BLaER1 treated with 17β-estradiol and CSF1 and Interleukin-3, amounts not matched to agents 10 nM and 100 nM (cell line): Measurements from ENCODE around the gene LILRA5.
"Not testable (repeated sequence)": the region's sequence is repeated elsewhere in the genome, so short reads cannot be mapped to it uniquely, and the experiment has no call there.

Source experiments
- H3K27ac ChIP-seq, 11 experiments: shearing (Covaris generic); formaldehyde crosslinking; 2 replicates each; pipeline ENCODE4 v1.8.1; 2022
- H3K27me3 ChIP-seq, 11 experiments: shearing (Covaris generic); formaldehyde crosslinking; 2 replicates each; pipeline ENCODE4 v1.8.1; 2022
- H3K36me3 ChIP-seq, 11 experiments: shearing (Covaris generic); formaldehyde crosslinking; 2 replicates each; pipeline ENCODE4 v1.8.1; 2022
- H3K4me1 ChIP-seq, 10 experiments: shearing (Covaris generic); formaldehyde crosslinking; 2 replicates each; pipeline ENCODE4 v1.8.1; 2022
- H3K4me2 ChIP-seq, 11 experiments: shearing (Covaris generic); formaldehyde crosslinking; 2 replicates each; pipeline ENCODE4 v1.8.1; 2022
- H3K4me3 ChIP-seq, 10 experiments: shearing (Covaris generic); formaldehyde crosslinking; 2 replicates each; pipeline ENCODE4 v1.8.1; 2022
- H3K9ac ChIP-seq, 11 experiments: shearing (Covaris generic); formaldehyde crosslinking; 2 replicates each; pipeline ENCODE4 v1.8.1; 2022
- H3K9me3 ChIP-seq, 11 experiments: shearing (Covaris generic); formaldehyde crosslinking; replicated peaks in 1 of 11; 2 replicates each; pipeline ENCODE4 v1.8.1; 2022
- H4K20me1 ChIP-seq, 11 experiments: shearing (Covaris generic); formaldehyde crosslinking; 2 replicates each; pipeline ENCODE4 v1.8.1; 2022
- Cebpa-rat ChIP-seq, 11 experiments: shearing (Covaris generic); IDR thresholded peaks; 2 replicates each; pipeline ENCODE4 v1.8.1; 2022

Gene LILRA5

GRCh38 chr19:54307389-54308020 lies 5.5 kb downstream of the LILRA5 start:
- H3K4me3 ChIP-seq = no peak overlapping the region
- no peak for TF ChIP-seq Cebpa-rat (IDR thresholded peaks at IDR 0.05)
- no peaks in the 10 kb centered on the region for H3K27me3 ChIP-seq
- H3K4me1 ChIP-seq = peaks cover 30 to 94% (median 52%) of the 10 kb centered on the region in 10 experiments
- H3K36me3 ChIP-seq = peaks cover 0 to 49% (median 0%) of the 10 kb centered on the region in 11 experiments; a peak in 7 of 22 replicates
- H3K27ac ChIP-seq = no peak overlapping the region
- H3K9ac ChIP-seq = no peak overlapping the region
- H3K9me3 ChIP-seq = 0 out of 22 replicates have a peak, but pooled peaks cover 0 to 14% (median 0%) of the 10 kb centered on the region in 11 experiments
- H4K20me1 ChIP-seq = 0 out of 22 replicates have a peak, but pooled peaks cover 0 to 10% (median 0%) of the 10 kb centered on the region in 11 experiments
- H3K4me2 ChIP-seq = peak overlapping the region in 4 of 11 experiments; percentile 7 to 79 (median 56); a peak in 6 of 22 replicates

- Histone ChIP-seq H3K27ac (peak overlapping the region in 3 of 11 experiments; percentile 5 to 72 (median 44); a peak in 2 of 22 replicates), H3K9me3 (peaks cover 0 to 20% (median 0%) of the 10 kb centered on the region in 11 experiments; a peak in 2 of 22 replicates), H3K36me3 (peaks cover 0 to 34% (median 0%) of the 10 kb centered on the region in 11 experiments; a peak in 7 of 22 replicates), H3K27me3 (no peaks in the 10 kb centered on the region), H4K20me1 (0 out of 22 replicates have a peak, but pooled peaks cover 0 to 5% (median 0%) of the 10 kb centered on the region in 11 experiments), H3K4me1 (peaks cover 32 to 91% (median 56%) of the 10 kb centered on the region in 10 experiments), H3K4me2 (peak overlapping the region in 9 of 11 experiments; percentile 54 to 89 (median 74); a peak in 16 of 22 replicates), H3K9ac (no peak overlapping the region), H3K4me3 (no peak overlapping the region)
- no peak for TF ChIP-seq Cebpa-rat (IDR thresholded peaks at IDR 0.05)
These were observed 7.8 kb downstream of the LILRA5 start for GRCh38 chr19:54305141-54305540.

GRCh38 chr19:54302257-54302656 lies 10.7 kb downstream of the LILRA5 start:
- TF ChIP-seq Cebpa-rat (IDR thresholded peaks at IDR 0.05) = peak in 10 of 11 experiments; percentile 41 to 89 (median 74); a peak in 16 of 22 replicates
- H3K27ac ChIP-seq = peak overlapping the region; percentile 1 to 72 (median 64); a peak in 19 of 22 replicates
- peak overlapping the region; percentile 18 to 96 (median 74) for H3K4me2 ChIP-seq
- peaks cover 0 to 14% (median 0%) of the 10 kb centered on the region in 11 experiments; a peak in 2 of 22 replicates for H3K9me3 ChIP-seq
- no peaks in the 10 kb centered on the region for H3K27me3 ChIP-seq
- peak overlapping the region in 6 of 11 experiments; percentile 3 to 53 (median 26); a peak in 7 of 22 replicates for H3K9ac ChIP-seq
- peaks cover 0 to 17% (median 0%) of the 10 kb centered on the region in 11 experiments; a peak in 7 of 22 replicates for H3K36me3 ChIP-seq
- H3K4me3 ChIP-seq = peak overlapping the region in 2 of 10 experiments; percentile 11 to 14; a peak in 1 of 20 replicates
- H3K4me1 ChIP-seq = peaks cover 55 to 95% (median 78%) of the 10 kb centered on the region in 10 experiments
- no peaks in the 10 kb centered on the region for H4K20me1 ChIP-seq

- Histone ChIP-seq H4K20me1 (no peaks in the 10 kb centered on the region), H3K27me3 (no peaks in the 10 kb centered on the region), H3K4me1 (peaks cover 48 to 71% (median 62%) of the 10 kb centered on the region in 10 experiments), H3K9me3 (peaks cover 0 to 9% (median 2%) of the 10 kb centered on the region in 11 experiments; a peak in 14 of 22 replicates), H3K27ac (peak overlapping the region in 4 of 11 experiments; percentile 14 to 54 (median 30); a peak in 8 of 22 replicates), H3K4me2 (peak overlapping the region; percentile 59 to 87 (median 78)), H3K36me3 (peaks cover 0 to 12% (median 0%) of the 10 kb centered on the region in 11 experiments; a peak in 3 of 22 replicates), H3K9ac (no peak overlapping the region), H3K4me3 (no peak overlapping the region)
- TF ChIP-seq Cebpa-rat (IDR thresholded peaks at IDR 0.05) = no peak
These were observed 13.5 kb downstream of the LILRA5 start for GRCh38 chr19:54299515-54299914.

GRCh38 chr19:54299126-54299498 lies 13.9 kb downstream of the LILRA5 start:
- no peaks in the 10 kb centered on the region for H3K27me3 ChIP-seq
- TF ChIP-seq Cebpa-rat (IDR thresholded peaks at IDR 0.05) = no peak
- peak overlapping the region in 7 of 11 experiments; percentile 6 to 54 (median 14); a peak in 11 of 22 replicates for H3K27ac ChIP-seq
- peak overlapping the region; percentile 59 to 87 (median 78) for H3K4me2 ChIP-seq
- H3K36me3 ChIP-seq = peaks cover 0 to 12% (median 0%) of the 10 kb centered on the region in 11 experiments; a peak in 3 of 22 replicates
- peaks cover 44 to 67% (median 58%) of the 10 kb centered on the region in 10 experiments for H3K4me1 ChIP-seq
- peak overlapping the region in 3 of 11 experiments; percentile 9 to 28 (median 19); a peak in 3 of 22 replicates for H3K9ac ChIP-seq
- H4K20me1 ChIP-seq = no peaks in the 10 kb centered on the region
- H3K9me3 ChIP-seq = peaks cover under 1 to 13% (median 6%) of the 10 kb centered on the region in 11 experiments; a peak in 21 of 22 replicates
- no peak overlapping the region for H3K4me3 ChIP-seq

- peaks cover 7 to 19% (median 12%) of the 10 kb centered on the region in 11 experiments; a peak in 21 of 22 replicates for H3K9me3 ChIP-seq
- H4K20me1 ChIP-seq = no peaks in the 10 kb centered on the region
- H3K4me1 ChIP-seq = peaks cover 38 to 61% (median 52%) of the 10 kb centered on the region in 10 experiments
- H3K36me3 ChIP-seq = peaks cover 0 to 12% (median 0%) of the 10 kb centered on the region in 11 experiments; a peak in 3 of 22 replicates
- H3K4me3 ChIP-seq = no peak overlapping the region
- peak overlapping the region; percentile 59 to 87 (median 78) for H3K4me2 ChIP-seq
- peak overlapping the region in 4 of 11 experiments; percentile 9 to 41 (median 24); a peak in 5 of 22 replicates for H3K9ac ChIP-seq
- H3K27me3 ChIP-seq = no peaks in the 10 kb centered on the region
- peak overlapping the region in 8 of 11 experiments; percentile 4 to 54 (median 18); a peak in 11 of 22 replicates for H3K27ac ChIP-seq
- no peak for TF ChIP-seq Cebpa-rat (IDR thresholded peaks at IDR 0.05)
These were observed 14.4 kb downstream of the LILRA5 start for GRCh38 chr19:54298357-54299125.

GRCh38 chr19:54297759-54298305 lies 15.1 kb downstream of the LILRA5 start:
- H3K27me3 ChIP-seq = no peaks in the 10 kb centered on the region
- H3K4me3 ChIP-seq = no peak overlapping the region
- H3K9me3 ChIP-seq = peaks cover 8 to 22% (median 13%) of the 10 kb centered on the region in 11 experiments; a peak in 21 of 22 replicates
- H4K20me1 ChIP-seq = no peaks in the 10 kb centered on the region
- H3K27ac ChIP-seq = peak overlapping the region in 5 of 11 experiments; percentile 4 to 54 (median 28); a peak in 3 of 22 replicates
- peak overlapping the region in 2 of 11 experiments; percentile 19 to 28; a peak in 2 of 22 replicates for H3K9ac ChIP-seq
- H3K4me1 ChIP-seq = peaks cover 34 to 54% (median 45%) of the 10 kb centered on the region in 10 experiments
- H3K4me2 ChIP-seq = peak overlapping the region; percentile 59 to 87 (median 78)
- TF ChIP-seq Cebpa-rat (IDR thresholded peaks at IDR 0.05) = no peak
- peaks cover 0 to 12% (median 0%) of the 10 kb centered on the region in 11 experiments; a peak in 3 of 22 replicates for H3K36me3 ChIP-seq

GRCh38 chr19:54294539-54294938 lies 18.4 kb downstream of the LILRA5 start:
- Histone ChIP-seq H4K20me1 (no peaks in the 10 kb centered on the region), H3K4me3 (no peak overlapping the region), H3K9me3 (peaks cover 8 to 15% (median 13%) of the 10 kb centered on the region in 11 experiments; a peak in 21 of 22 replicates), H3K27ac (no peak overlapping the region), H3K9ac (no peak overlapping the region), H3K36me3 (peaks cover 0 to 12% (median 0%) of the 10 kb centered on the region in 11 experiments; a peak in 3 of 22 replicates), H3K4me1 (peaks cover 36 to 55% (median 42%) of the 10 kb centered on the region in 10 experiments), H3K27me3 (no peaks in the 10 kb centered on the region), H3K4me2 (no peak overlapping the region)
- no peak for TF ChIP-seq Cebpa-rat (IDR thresholded peaks at IDR 0.05)

- H4K20me1 ChIP-seq, H3K27me3 ChIP-seq, H3K36me3 ChIP-seq, H3K9me3 ChIP-seq: not testable (repeated sequence)
- Histone ChIP-seq H3K4me2 (peak overlapping the region; percentile 89 to 100 (median 98)), H3K4me3 (peak overlapping the region in 3 of 10 experiments; percentile 38 to 45 (median 42); a peak in 3 of 20 replicates), H3K4me1 (peaks cover 64 to 79% (median 72%) of the 10 kb centered on the region in 10 experiments), H3K27ac (peak overlapping the region; percentile 48 to 98 (median 90)), H3K9ac (peak overlapping the region in 6 of 11 experiments; percentile 36 to 91 (median 64); a peak in 9 of 22 replicates)
These were observed 23.8 kb downstream of the LILRA5 start for GRCh38 chr19:54289160-54289559.
